H9 (cell line): Measurements from ENCODE around the gene MLYCD. TPM values are rescaled to one million over a fixed set of nuclear protein-coding genes. Genes with fewer than 3 reads are reported as not detected.
A peak's percentile ranks its signal among the peaks of the same experiment; 100 is the strongest.

Experiments
- DNase-seq: peaks from one replicate; pipeline ENCODE4 v3.0.0-alpha.2; 2017
- H2AFZ ChIP-seq: one replicate; pipeline ENCODE4 v1.6.1; 2013; ENCODE audit warnings: mild to moderate bottlenecking, low read length, control low read depth, moderate library complexity
- H2AK5ac ChIP-seq: 2 replicates; pipeline ENCODE4 v1.6.1; 2013; ENCODE audit warnings: low read length, control low read depth, mixed read lengths; ENCODE audit not compliant: insufficient read length
- H2BK120ac ChIP-seq: one replicate; pipeline ENCODE4 v1.6.1; 2013; ENCODE audit warnings: low read depth, mild to moderate bottlenecking, low read length, control low read depth, inconsistent platforms; ENCODE audit not compliant: poor library complexity, severe bottlenecking
- H2BK12ac ChIP-seq: 2 replicates; pipeline ENCODE4 v1.6.1; 2013; ENCODE audit warnings: low read length, control low read depth, mixed read lengths, low read depth; ENCODE audit not compliant: insufficient read length
- H2BK15ac ChIP-seq: 2 replicates; pipeline ENCODE4 v1.6.1; 2013; ENCODE audit warnings: low read depth, low read length, control low read depth
- H2BK20ac ChIP-seq: one replicate; pipeline ENCODE4 v1.6.1; 2013; ENCODE audit warnings: low read depth, mild to moderate bottlenecking, low read length, control low read depth, inconsistent platforms; ENCODE audit not compliant: poor library complexity, severe bottlenecking
- H2BK5ac ChIP-seq: 2 replicates; pipeline ENCODE4 v1.6.1; 2013; ENCODE audit warnings: low read length, control low read depth, mixed read lengths; ENCODE audit not compliant: insufficient read length
- H3K14ac ChIP-seq: 2 replicates; pipeline ENCODE4 v1.6.1; 2013; ENCODE audit warnings: low read length, control low read depth; ENCODE audit not compliant: insufficient read depth
- H3K18ac ChIP-seq: 2 replicates; pipeline ENCODE4 v1.6.1; 2013; ENCODE audit warnings: low read depth, mild to moderate bottlenecking, mixed read lengths, low read length, control low read depth; ENCODE audit not compliant: insufficient read length
- H3K23ac ChIP-seq: 2 replicates; pipeline ENCODE4 v1.6.1; 2013; ENCODE audit warnings: low read length, control low read depth, mixed read lengths, low read depth; ENCODE audit not compliant: insufficient read length
- H3K23me2 ChIP-seq: 2 replicates; pipeline ENCODE4 v1.6.1; 2013; ENCODE audit warnings: low read depth, mild to moderate bottlenecking, mixed read lengths, low read length, control low read depth; ENCODE audit not compliant: insufficient read length, poor library complexity, severe bottlenecking
- H3K27ac ChIP-seq: 2 replicates; pipeline ENCODE4 v1.5.1; 2013; ENCODE audit warnings: low read length, control low read depth, mixed read lengths, low read depth; ENCODE audit not compliant: insufficient read length
- H3K27me3 ChIP-seq: 2 replicates; pipeline ENCODE4 v1.6.1; 2013; ENCODE audit warnings: low read length, control low read depth, inconsistent platforms; ENCODE audit not compliant: insufficient read depth
- H3K4ac ChIP-seq: 2 replicates; pipeline ENCODE4 v1.6.1; 2013; ENCODE audit warnings: low read depth, mild to moderate bottlenecking, control low read depth, inconsistent platforms, low read length, moderate library complexity
- H3K4me1 ChIP-seq: 2 replicates; pipeline ENCODE4 v1.6.1; 2013; ENCODE audit warnings: low read length, control low read depth, inconsistent platforms; ENCODE audit not compliant: insufficient read depth
- H3K4me2 ChIP-seq: 2 replicates; pipeline ENCODE4 v1.6.1; 2013; ENCODE audit warnings: low read length, control low read depth, mixed read lengths; ENCODE audit not compliant: insufficient read length, insufficient read depth
- H3K56ac ChIP-seq: 2 replicates; pipeline ENCODE4 v1.6.1; 2013; ENCODE audit warnings: low read depth, mild to moderate bottlenecking, mixed read lengths, low read length, control low read depth; ENCODE audit not compliant: insufficient read length
- H3K79me1 ChIP-seq: 2 replicates; pipeline ENCODE4 v1.6.1; 2013; ENCODE audit warnings: low read depth, mild to moderate bottlenecking, moderate library complexity, low read length, control low read depth, inconsistent platforms; ENCODE audit not compliant: insufficient read depth, poor library complexity, severe bottlenecking
- H3K79me2 ChIP-seq: 2 replicates; pipeline ENCODE4 v1.6.1; 2013; ENCODE audit warnings: low read length, control low read depth, inconsistent platforms; ENCODE audit not compliant: insufficient read depth
- H3K9ac ChIP-seq: 2 replicates; pipeline ENCODE4 v1.6.1; 2013; ENCODE audit warnings: low read length, control low read depth, mixed read lengths; ENCODE audit not compliant: insufficient read length; ENCODE audit errors: extremely low read depth
- H3K9me3 ChIP-seq: one replicate; pipeline ENCODE4 v1.6.1; 2013; ENCODE audit warnings: low read depth, low read length, inconsistent platforms; ENCODE audit not compliant: control insufficient read depth
- H3T11ph ChIP-seq: one replicate; pipeline ENCODE4 v1.6.1; 2013; ENCODE audit warnings: mild to moderate bottlenecking, low read length, control low read depth, inconsistent platforms
- H4K20me1 ChIP-seq: one replicate; pipeline ENCODE4 v1.6.1; 2013; ENCODE audit not compliant: control insufficient read depth, insufficient read length, insufficient read depth
- H4K5ac ChIP-seq: 2 replicates; pipeline ENCODE4 v1.6.1; 2013; ENCODE audit warnings: low read depth, mild to moderate bottlenecking, mixed read lengths, low read length, control low read depth; ENCODE audit not compliant: insufficient read length
- H4K8ac ChIP-seq: replicated peaks from 2 replicates; pipeline ENCODE4 v1.6.1; 2013; ENCODE audit warnings: low read length, control low read depth, mixed read lengths, low read depth; ENCODE audit not compliant: insufficient read length
- H4K91ac ChIP-seq: 2 replicates; pipeline ENCODE4 v1.6.1; 2013; ENCODE audit warnings: low read depth, mild to moderate bottlenecking, moderate library complexity, mixed read lengths, low read length, control low read depth; ENCODE audit not compliant: insufficient read length
- H3K27ac Mint-ChIP-seq, 3 experiments: 2 replicates in 2 of 3; 3 replicates in 1 of 3; pipeline ENCODE4 v1.8.0; 2020 to 2021; ENCODE audit warnings: mixed read lengths in 3 of 3, mild to moderate bottlenecking in 1 of 3, moderate library complexity in 1 of 3
- H3K27me3 Mint-ChIP-seq: 2 replicates; pipeline ENCODE4 v1.8.0; 2021; ENCODE audit warnings: low read depth, mild to moderate bottlenecking, moderate library complexity, mixed read lengths
- H3K36me3 Mint-ChIP-seq, 3 experiments: 2 replicates in 2 of 3; 3 replicates in 1 of 3; pipeline ENCODE4 v1.8.0; 2020 to 2021; ENCODE audit warnings: low read depth in 3 of 3, mixed read lengths in 3 of 3; ENCODE audit not compliant: insufficient read depth in 1 of 3
- H3K4me1 Mint-ChIP-seq, 2 experiments: 2 replicates each; pipeline ENCODE4 v1.8.0; 2020; ENCODE audit warnings: mixed read lengths in 2 of 2
- H3K4me3 Mint-ChIP-seq, 2 experiments: 2 replicates in 1 of 2; 3 replicates in 1 of 2; pipeline ENCODE4 v1.8.0; 2020 to 2021; ENCODE audit warnings: mild to moderate bottlenecking in 2 of 2, mixed read lengths in 2 of 2, moderate library complexity in 1 of 2
- H3K9me3 Mint-ChIP-seq, 2 experiments: 2 replicates in 1 of 2; 3 replicates in 1 of 2; pipeline ENCODE4 v1.8.0; 2020; ENCODE audit warnings: mild to moderate bottlenecking in 2 of 2, mixed read lengths in 2 of 2, moderate library complexity in 1 of 2
- WGBS: extraction: QIAGEN DNeasy Blood & Tissue Kit; methylation state at CpG from one replicate; pipeline ENCODE4 v1.1.7; 2013; ENCODE audit warnings: missing lambda C conversion rate, low lambda C conversion rate, mixed read lengths; ENCODE audit not compliant: insufficient read length; ENCODE audit errors: extremely low coverage; 5-methylcytosine and 5-hydroxymethylcytosine counted together
- total RNA-seq: library from RNA; stranded (reverse); gene quantifications from 2 replicates; pipeline ENCODE4 v1.2.1, GENCODE V29; 2021
- TF ChIP-seq, protein P1 (sequence below): fragments of 200-600 bp; sonication (generic); conservative IDR thresholded peaks from 3 replicates; pipeline ENCODE4 v1.8.0; 2021; ENCODE audit warnings: antibody characterized with exemption, mild to moderate bottlenecking

The MLYCD gene
- total RNA-seq, 1 experiment from 2014 or later, result 7.1 TPM

- H2AFZ ChIP-seq, result no peak overlapping the region
- H3K9ac ChIP-seq, result no peak overlapping the region
- TF ChIP-seq, protein P1, sequence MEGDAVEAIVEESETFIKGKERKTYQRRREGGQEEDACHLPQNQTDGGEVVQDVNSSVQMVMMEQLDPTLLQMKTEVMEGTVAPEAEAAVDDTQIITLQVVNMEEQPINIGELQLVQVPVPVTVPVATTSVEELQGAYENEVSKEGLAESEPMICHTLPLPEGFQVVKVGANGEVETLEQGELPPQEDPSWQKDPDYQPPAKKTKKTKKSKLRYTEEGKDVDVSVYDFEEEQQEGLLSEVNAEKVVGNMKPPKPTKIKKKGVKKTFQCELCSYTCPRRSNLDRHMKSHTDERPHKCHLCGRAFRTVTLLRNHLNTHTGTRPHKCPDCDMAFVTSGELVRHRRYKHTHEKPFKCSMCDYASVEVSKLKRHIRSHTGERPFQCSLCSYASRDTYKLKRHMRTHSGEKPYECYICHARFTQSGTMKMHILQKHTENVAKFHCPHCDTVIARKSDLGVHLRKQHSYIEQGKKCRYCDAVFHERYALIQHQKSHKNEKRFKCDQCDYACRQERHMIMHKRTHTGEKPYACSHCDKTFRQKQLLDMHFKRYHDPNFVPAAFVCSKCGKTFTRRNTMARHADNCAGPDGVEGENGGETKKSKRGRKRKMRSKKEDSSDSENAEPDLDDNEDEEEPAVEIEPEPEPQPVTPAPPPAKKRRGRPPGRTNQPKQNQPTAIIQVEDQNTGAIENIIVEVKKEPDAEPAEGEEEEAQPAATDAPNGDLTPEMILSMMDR, result no peak
- Mint-ChIP-seq H3K4me1 (peaks cover 3 to 6% of the 10 kb centered on the region in 2 experiments; a peak in 3 of 4 replicates), H3K36me3 (peaks cover 60 to 76% (median 75%) of the 10 kb centered on the region in 3 experiments), H3K27ac (peak overlapping the region in 2 of 3 experiments; percentile 13 to 85; a peak in 2 of 7 replicates), H3K9me3 (peaks cover 6 to 9% of the 10 kb centered on the region in 2 experiments), H3K27me3 (peaks cover 1% of the 10 kb centered on the region; the same call in 1 of the 2 replicates), H3K4me3 (no peak overlapping the region)
- no peak overlapping the region for H2BK12ac ChIP-seq
- H2AK5ac ChIP-seq, result no peak overlapping the region
- H2BK15ac ChIP-seq, result no peak overlapping the region
- H3K18ac ChIP-seq, result no peak overlapping the region
- no peaks in the 10 kb centered on the region for H3K79me1 ChIP-seq
- no peak overlapping the region for H4K8ac ChIP-seq
- H3K79me2 ChIP-seq, result no peaks in the 10 kb centered on the region
- H3T11ph ChIP-seq, result no peak overlapping the region
- no peak overlapping the region for H3K4me2 ChIP-seq
- no CpG with 5 or more reads among the region's 51 CpGs for WGBS
- H3K27ac ChIP-seq, result no peak overlapping the region
- no peak overlapping the region for H3K56ac ChIP-seq
- H3K27me3 ChIP-seq, result no peaks in the 10 kb centered on the region
- H3K23ac ChIP-seq, result no peak overlapping the region
- H2BK20ac ChIP-seq, result no peak overlapping the region
- no peak overlapping the region for H3K4ac ChIP-seq
- H3K9me3 ChIP-seq, result no peaks in the 10 kb centered on the region
- H2BK120ac ChIP-seq, result no peak overlapping the region
- H3K23me2 ChIP-seq, result no peaks in the 10 kb centered on the region
- H3K4me1 ChIP-seq, result no peaks in the 10 kb centered on the region
- H4K20me1 ChIP-seq, result no peaks in the 10 kb centered on the region
- H3K14ac ChIP-seq, result no peak overlapping the region
- no peak for DNase-seq
- no peak overlapping the region for H4K5ac ChIP-seq
- no peak overlapping the region for H4K91ac ChIP-seq
- no peak overlapping the region for H2BK5ac ChIP-seq
Measured at GRCh38 chr16:83917152-83918120, 18.5 kb downstream of the MLYCD start.
